ENCODE measurements around the gene RIPOR1.
A peak's percentile ranks its signal among the peaks of the same experiment; 100 is the strongest.

Gene RIPOR1

DNA sequence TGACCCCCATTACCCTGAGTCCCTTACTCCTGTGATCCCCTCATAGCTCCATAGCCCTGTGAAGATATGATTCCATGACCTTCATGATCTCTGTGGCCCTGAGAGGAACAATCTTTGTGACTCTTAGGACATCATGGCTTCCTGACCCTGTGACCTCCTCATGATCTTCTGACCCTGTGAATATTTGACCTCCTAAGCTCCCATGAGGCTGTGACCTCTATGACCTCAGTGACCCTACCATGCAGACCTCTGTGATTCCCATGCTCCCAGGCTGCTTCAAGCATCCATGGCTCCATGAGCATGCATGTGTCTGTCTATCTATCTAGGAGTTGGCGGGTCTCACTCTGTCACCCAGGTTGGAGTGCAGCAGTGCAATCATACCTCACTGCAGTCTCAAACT lies 12.1 kb downstream of the RIPOR1 start:
- no peak for DNase-seq

DNA sequence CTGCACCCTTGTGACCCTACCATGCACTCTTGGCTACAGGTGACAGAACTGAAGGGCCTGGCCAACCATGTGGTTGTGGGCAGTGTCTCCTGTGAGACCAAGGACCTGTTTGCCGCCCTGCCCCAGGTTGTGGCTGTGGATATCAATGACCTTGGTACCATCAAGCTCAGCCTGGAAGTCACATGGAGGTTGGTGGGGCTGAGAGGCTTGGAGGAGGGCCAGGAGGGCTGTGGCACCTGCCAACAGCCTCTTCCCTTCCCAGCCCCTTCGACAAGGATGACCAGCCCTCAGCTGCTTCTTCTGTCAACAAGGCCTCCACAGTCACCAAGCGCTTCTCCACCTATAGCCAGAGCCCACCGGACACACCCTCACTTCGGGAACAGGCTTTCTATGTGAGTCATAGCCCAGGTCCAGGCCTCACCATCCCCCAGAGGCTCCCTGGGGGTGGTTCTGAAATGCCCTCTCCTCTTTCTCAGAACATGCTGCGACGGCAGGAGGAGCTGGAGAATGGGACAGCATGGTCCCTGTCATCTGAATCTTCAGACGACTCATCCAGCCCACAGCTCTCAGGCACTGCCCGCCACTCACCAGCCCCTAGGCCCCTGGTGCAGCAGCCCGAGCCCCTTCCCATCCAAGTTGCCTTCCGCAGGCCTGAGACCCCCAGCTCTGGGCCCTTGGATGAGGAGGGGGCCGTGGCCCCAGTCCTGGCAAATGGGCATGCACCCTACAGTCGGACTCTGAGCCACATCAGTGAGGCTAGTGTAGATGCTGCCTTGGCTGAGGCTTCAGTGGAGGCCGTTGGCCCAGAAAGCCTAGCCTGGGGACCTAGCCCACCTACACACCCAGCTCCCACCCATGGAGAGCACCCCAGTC lies 13.0 kb downstream of the RIPOR1 start:
- DNase-seq = no peak

DNA sequence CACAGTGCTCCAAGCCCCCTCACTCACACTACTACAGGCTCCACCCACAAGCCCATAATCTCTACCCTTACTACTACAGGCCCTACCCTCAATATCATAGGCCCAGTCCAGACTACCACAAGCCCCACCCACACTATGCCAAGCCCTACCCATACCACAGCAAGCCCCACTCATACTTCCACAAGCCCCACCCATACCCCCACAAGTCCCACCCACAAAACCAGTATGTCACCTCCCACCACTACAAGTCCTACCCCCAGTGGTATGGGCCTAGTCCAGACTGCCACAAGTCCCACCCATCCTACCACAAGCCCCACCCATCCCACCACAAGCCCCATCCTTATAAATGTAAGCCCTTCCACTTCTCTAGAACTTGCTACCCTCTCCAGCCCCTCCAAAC lies 13.8 kb downstream of the RIPOR1 start:
- DNase-seq = peak; percentile 58

DNA sequence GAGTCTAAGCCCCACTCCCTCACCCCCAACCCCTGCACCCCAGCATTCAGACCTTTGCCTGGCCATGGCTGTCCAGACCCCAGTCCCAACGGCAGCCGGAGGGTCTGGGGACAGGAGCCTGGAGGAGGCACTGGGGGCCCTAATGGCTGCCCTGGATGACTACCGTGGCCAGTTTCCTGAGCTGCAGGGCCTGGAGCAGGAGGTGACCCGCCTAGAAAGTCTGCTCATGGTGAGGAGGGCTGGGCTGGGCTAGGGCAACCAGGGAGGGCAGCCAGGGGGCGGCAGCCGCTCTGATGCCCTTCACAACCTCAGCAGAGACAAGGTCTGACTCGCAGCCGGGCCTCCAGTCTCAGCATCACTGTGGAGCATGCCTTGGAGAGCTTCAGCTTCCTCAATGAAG lies 14.4 kb downstream of the RIPOR1 start:
- DNase-seq = no peak

DNA sequence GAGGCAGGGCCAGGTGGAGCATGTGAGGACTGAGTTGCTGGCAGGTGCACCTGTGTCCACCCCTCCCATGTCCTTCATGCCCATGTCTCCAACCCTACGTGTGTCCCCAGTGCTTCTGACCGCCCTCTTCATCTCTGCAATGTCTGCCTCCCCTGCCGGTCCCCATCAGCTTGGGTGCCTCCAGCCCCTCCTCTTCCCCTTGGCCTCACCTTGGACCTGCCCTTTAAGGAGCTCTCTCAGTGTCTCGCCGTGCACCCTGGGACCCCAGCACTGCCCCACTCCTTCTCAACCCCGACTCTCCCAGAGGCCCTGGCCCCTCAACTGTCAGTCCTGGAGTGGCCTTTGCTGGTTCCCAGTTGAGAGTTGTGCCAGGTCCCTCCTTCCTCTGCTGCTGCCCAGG lies 15.0 kb downstream of the RIPOR1 start:
- no peak for DNase-seq

DNA sequence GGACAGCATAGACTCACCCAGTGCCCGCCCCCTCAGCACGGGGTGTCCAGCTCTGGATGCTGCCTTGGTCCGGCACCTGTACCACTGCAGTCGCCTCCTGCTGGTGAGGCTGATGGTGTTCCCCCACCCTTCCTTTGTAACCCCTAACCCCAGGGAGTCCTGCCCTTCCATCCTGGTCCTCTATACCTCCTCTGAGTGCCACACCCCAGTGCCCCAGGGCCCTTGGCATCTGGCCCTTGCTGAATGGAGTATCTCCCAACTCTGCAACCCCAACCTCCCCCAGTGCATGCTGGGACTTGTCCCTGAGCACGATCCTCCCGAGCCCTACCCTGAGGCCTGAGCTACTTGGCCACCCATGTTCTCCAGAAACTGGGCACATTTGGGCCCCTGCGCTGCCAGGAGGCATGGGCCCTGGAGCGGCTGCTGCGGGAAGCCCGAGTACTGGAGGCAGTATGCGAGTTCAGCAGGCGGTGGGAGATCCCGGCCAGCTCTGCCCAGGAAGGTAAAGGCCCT lies 15.8 kb downstream of the RIPOR1 start:
- no peak for DNase-seq

DNA sequence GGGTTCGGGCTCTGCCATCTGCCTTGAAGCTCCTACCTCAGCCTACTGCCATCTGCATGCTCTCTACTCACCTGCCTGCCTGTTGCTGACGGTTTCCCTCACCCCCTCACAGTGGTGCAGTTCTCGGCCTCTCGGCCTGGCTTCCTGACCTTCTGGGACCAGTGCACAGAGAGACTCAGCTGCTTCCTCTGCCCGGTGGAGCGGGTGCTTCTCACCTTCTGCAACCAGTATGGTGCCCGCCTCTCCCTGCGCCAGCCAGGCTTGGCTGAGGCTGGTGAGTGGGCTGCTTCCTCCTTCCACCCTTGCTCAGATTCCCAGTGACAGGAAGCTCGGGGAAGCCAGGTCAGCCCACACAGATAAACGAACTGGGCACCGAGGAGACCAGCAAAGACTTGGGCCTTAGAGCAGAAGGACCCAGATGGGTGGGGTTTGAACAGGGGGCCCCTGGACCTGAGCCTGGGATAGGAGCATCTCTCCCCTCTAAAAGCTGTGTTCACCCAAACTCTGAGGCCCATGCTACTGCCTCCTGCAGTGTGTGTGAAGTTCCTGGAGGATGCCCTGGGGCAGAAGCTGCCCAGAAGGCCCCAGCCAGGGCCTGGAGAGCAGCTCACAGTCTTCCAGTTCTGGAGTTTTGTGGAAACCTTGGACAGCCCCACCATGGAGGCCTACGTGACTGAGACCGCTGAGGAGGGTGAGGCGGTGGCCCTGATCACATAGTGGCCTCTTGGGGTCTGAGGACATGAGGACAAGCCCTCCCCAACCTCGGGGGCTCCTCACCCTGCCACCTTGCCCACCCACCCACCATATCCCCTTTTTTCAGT lies 16.4 kb downstream of the RIPOR1 start:
- no peak for DNase-seq

DNA sequence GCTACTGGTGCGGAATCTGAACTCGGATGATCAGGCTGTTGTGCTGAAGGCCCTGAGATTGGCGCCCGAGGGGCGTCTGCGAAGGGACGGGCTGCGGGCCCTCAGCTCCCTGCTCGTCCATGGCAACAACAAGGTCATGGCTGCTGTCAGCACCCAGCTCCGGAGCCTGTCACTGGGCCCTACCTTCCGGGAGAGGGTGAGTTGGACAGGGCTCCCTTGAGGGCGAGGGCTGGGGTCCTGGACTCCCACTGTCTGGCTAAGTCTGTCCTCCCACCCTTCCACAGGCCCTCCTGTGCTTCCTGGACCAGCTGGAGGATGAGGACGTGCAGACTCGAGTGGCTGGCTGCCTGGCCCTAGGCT lies 17.0 kb downstream of the RIPOR1 start:
- DNase-seq = no peak

DNA sequence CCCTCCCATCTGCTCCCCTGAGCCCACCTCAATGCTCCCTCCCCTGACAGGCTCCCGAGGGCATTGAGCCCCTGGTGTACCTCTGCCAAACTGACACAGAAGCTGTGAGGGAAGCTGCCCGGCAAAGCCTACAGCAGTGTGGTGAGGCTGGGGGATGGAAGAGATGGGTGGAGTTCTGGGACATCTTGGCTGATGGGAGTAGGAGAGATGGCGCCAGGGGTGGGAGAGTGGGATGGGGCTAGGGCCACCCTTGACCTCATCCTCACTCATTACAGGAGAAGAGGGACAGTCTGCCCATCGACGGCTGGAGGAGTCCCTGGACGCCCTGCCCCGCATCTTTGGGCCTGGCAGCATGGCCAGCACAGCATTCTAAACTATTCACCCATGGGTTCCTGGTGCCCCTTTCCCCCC lies 17.5 kb downstream of the RIPOR1 start:
- DNase-seq = no peak

DNA sequence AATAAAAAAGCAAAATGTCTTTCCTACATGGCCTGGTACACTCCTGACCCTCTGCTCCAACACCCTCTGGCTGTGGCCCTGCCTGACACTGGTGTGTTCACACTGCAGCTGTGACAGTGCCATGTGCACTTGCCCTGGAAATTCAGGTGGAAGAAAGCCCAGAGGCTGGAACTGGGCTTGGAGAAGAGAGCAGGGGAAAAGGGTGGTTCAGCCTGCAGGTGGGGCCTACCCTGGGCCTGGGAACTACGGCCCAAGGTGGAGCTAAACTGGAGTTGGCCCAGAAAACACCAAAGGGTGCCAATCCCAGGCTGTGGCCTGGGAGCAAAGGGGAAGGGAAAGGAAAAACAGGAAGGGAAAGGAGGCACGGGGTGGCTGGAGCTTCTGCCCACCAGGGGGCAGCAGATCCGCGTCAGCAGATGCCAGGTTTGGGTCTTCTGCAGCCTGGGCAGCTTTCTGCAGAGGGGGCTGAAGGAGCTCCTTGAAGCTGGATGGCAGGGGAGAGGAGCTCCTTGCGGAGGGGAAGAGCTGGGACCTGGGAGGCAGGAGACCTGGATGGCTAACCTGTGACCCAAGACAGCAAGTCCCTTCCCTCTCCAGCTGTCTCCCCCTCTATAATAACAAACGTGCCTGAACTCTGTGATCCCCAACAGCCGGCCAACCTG lies 18.3 kb downstream of the RIPOR1 start:
- DNase-seq = peak; percentile 86

DNA sequence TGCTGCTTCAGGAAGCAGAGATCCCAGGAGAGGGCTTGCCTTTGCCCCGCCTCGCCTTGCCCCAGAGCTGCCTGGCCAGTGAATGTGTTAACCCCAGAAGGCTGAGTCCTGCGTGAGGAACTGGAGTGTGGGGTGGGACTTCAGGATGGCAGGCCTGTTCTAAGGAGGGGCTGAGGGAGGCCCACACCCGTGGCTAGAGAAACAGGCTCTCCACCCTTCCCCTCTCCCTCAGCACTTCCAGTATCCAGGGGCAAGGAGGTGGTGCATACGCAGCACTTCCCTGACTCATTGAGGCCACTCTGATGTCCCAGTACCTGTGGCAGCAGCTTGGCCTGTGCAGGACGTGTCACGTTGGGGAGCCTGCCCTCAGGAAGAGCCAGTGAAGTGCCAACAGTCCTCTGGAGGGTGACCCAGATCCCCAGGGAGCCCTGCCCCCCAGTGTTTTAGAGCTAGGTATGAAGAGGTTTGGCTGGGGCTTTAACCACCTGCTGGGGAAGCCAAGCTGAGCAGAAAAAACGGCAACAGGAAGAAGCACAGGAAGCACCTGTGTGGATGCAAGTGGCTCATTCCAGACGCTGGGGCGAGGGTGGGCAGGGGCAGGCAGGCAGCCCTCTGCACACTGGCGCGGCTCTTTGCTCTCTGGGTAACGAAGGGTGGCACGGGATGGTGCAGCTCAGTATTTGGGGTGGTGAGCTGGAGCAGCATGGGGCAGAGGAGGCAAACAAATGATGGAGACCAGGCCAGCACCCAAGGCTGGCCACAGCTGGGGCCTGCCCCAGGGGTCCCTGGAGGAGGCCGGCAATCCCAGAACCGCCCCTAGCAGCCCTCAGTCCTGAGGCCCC lies 19.0 kb downstream of the RIPOR1 start:
- no peak for DNase-seq

DNA sequence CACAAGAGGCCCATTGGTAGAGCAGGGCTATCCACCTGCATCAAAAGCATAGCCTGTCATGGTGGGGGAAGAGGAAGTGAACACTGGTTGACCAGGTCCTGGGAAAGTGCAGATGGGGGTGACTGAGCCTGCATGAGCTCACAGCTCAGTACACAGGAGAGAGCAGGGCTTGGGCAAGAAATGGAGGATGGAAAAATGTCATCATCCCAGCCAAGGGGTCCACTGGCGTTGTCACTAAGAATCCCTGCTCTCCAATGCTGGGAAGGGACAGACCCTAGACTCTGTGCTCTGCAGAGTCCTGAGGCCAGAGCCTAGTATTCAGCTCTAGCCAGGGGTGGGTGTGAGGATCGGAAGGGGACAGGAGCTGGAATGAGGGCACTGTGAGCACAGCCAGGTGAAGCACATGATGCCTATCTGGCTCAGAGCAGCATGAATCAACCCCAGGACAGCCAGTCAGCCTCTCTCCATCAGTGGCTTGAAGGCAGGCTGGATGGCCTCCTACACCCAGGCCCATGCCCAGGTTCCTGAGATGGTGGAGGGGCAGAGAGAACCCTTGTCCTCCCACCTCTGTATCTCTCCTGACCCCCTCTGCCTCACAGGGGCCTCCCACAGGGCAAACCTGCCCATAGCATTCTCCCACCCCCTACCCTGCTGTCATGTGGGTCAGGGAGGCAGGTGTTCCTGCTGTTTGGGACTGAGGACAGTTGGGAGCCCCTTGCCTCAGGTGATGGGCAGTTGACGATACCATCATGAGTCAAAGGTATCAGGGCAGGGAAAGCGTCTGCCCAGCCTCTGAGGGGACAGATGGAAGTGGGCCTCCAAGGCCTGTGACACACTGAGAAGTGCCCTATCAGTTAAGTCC lies 19.9 kb downstream of the RIPOR1 start:
- DNase-seq = no peak

DNA sequence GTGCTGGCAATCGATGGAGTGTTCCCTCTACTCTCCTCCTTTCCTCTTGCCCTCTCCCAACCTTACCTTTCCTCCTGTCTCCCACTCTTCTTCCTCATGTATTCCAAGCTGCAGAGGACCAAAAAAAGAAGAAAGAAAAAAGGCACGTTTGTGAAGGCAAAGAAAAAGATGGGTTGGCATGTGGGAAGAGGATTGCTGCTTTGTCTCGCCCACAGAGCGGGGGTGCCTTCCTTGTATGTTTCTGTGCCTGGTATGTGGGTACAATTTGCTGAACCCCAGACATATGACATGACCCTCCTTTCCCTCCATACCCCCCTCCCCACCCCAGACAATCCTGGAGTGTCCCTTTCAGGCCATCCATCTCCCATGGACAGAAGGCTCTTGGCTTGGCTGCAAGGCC lies 20.6 kb downstream of the RIPOR1 start:
- no peak for DNase-seq

DNA sequence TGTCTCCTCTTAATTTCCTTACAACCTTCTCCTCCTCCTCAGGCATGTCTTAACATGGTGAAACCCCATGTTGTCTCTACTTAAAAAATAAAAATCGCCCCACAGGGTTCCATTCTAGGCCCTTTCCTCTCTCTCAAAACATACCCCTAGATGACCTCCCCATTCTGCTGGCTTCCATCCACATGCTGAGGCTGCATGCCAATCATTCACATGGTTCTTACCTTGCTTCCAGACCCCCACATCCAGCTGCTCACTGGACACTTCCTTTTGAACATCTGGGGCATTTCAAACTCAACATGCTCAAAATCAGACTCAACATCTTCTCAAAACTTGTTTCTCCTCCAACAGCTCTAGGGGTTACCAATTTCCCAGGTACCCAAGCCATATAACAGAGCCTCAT lies 21.3 kb downstream of the RIPOR1 start:
- DNase-seq = no peak

DNA sequence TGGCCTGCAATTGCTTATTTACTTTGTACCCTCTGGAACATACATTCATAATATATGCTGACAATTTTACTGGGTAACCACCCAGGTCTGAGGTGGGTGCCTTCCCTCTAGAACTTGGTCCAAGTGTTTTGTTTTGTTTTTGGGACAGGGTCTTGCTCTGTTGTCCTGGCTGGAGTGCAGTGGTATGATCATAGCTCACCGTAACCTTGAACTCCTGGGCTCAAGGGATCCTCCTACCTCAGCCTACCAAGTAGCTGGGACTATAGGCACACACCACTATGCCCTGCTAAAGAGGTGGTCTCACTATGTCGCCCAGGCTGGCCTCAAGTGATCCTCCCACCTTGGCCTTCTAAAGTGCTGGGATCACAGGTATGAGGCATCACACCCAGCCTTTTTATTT lies 22.5 kb downstream of the RIPOR1 start:
- DNase-seq = no peak

DNA sequence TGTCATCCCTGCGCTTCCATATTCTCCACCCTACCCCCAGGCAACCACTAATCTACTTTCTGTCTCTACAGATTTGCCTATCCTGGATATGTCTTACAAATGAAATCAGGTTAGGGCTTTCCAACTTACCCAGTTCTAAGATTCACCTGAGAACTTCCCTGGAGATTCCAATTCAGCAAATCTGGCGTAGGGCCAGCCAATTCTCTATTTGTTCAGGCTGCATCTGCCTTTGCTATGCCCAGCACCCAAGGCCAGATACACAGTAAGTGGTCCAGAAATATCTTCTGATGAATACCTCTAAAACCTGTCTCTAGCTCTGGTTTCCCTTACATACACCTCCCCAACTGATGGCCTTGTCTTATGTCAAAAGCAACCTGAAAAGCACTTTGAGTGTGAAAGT lies 23.3 kb downstream of the RIPOR1 start:
- DNase-seq = no peak

DNA sequence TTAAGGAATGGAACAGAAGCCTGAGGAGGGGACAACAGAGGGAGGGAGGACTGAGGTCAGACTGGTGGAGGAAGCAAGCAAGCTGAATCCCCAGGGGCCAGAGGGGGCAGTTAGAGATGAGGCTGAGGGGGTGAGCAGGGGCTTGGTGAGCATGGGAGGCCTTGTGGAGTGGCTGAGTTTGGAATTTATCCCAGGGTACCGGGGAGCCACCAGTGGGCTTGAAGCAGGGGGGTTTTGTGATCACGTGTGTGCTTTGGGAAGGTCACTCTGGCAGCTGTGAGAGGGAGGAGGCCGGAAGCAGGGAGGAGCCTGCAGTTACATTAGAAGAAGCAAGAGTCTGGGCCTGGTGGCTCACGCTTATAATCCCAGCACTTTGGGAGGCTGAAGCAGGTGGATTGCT lies 23.8 kb downstream of the RIPOR1 start:
- no peak for DNase-seq

DNA sequence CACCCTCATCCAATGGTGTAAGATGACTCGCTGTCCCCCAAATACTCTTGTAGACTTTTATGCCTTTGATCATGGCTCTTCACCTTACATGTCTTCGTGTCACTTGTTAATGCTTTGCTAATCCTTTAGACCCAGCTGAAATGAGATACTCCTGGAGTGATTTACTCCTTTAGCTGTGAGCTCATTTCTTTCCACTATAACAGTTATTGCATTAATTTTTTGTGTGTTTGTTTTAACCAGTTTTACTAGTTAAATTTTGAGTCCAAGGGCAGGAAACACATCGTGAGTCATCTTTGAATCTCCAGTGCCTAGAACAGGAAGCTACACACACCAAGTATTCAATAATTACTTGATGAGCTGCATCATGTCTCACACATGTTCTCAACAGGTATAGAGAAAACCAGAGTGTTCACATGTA lies 27.2 kb downstream of the RIPOR1 start:
- peak; percentile 51 for DNase-seq

DNA sequence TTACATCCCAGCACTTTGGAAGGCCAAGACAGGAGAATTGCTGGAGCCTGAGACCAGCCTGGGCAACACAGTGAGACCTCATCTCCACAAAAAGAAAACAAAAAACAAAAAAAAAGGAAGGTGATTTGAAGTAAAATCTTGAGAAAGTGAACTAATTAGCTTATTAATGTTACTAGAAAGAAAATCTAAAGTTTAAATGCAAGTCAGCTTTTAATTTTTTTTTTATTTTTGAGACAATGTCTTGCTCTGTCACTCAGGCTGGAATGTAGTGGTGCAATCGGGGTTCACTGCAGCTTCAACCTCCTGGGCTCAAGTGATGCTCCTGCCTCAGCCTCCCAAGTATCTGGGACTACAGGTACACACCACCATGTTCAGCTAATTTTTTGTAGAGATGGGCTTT lies 30.2 kb downstream of the RIPOR1 start:
- DNase-seq = no peak

DNA sequence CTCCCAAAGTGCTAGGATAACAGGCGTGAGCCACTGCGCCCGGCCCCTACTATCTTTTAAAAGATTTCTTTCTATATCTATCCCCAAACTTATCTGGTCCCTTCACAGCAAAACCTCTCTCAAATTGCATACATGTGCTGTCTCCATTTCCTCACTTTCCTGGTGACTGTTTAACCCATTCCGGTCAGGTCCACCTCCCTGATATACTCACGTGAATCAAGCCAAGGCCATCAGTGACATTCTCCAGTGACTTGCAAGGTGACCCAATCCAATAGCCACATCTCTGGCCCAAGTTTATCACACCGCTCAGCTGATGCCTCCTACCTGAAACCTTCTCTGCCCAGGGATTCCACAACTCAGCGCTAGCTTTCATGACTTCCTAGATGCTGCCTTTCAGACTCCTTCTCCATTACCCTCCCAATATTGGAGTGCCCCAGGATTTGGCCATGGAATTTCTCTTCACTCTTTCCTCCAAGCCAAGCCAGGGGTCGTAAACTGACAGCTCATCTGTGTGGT lies 32.3 kb downstream of the RIPOR1 start:
- no peak for DNase-seq

DNA sequence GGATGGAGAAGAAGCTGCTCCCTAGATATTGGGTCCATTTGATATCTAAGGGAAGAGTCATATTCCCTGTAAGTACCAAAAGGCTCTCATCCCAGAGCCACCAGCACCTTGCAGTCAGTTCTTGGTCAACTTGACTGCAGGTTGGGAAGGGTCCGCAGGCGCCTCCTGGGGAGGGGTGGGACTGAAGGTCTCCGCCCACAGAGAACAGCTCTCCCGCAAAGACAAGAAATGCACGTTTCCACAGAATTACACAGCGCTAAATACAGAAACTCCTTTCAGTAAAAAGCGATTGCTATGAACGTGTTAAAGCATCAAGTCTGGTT lies 32.8 kb downstream of the RIPOR1 start:
- DNase-seq = no peak

Data from suppressor macrophage treated with lipopolysaccharide for 4 hours (primary cell).